COLO668 (cell line): ENCODE measurements around the gene HAGH.

Experiments used
- DNase-seq: peaks from one replicate; lab custom pipeline; 2025; ENCODE audit not compliant: unreplicated experiment; lab: John Stamatoyannopoulos, UW

HAGH gene

DNA sequence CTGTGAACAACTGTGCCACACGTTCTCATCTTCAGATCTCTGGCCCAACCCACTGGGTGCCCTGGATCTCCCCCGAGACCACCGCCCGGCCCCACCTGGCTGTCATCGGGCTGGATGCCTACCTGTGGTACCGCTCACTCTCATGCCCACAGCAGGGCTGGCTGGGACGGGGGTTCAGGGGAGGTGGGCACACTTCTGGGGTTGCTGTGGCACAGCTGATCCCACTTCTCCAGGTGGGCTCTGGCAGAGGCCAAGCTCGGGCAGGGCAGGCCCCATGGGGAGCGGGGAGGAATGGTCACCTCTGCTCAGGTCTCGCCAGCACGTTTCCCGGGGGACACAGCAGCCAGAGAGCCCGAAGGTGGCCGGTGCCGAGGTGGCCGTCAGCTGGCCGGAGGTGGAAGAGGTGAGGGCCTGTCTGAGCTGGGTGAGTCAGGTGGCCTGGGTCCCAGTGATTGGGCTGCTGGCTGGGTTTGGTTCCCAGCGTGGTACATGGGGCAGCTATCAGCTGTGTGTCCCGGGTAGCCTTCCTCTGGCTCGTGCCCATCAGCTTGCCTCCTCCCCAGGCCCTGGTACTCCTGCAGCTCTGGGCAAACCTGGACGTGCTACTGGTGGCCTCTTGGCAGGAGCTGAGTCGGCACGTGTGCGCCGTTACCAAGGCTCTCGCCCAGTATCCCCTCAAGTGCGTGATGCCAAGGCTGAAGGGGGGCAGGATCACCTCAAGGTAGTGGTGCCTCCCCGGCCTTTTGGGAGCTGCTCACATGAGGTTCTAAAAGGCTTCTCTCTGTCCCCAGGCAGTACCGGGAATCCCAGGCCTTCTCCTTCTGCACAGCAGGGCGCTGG is 51.4 kb downstream of the HAGH start:
- DNase-seq = no peak

DNA sequence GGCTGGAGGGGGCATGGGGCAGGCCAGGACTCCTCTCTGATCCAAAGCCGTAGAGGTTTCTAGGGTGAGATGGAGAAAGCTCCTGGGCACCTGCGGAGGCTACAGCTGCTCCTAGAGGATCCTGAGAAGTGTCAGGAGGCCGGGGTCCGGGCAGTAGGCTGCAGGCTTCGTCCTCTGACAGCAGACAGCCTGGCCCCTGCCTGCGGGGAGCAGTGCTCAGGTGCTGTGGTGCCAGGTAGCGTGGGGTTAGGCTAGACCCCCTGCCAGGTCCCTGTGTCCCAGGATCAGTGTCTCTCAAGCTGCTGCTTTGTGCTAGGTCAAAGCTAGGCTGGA is 52.2 kb downstream of the HAGH start:
- DNase-seq = no peak

DNA sequence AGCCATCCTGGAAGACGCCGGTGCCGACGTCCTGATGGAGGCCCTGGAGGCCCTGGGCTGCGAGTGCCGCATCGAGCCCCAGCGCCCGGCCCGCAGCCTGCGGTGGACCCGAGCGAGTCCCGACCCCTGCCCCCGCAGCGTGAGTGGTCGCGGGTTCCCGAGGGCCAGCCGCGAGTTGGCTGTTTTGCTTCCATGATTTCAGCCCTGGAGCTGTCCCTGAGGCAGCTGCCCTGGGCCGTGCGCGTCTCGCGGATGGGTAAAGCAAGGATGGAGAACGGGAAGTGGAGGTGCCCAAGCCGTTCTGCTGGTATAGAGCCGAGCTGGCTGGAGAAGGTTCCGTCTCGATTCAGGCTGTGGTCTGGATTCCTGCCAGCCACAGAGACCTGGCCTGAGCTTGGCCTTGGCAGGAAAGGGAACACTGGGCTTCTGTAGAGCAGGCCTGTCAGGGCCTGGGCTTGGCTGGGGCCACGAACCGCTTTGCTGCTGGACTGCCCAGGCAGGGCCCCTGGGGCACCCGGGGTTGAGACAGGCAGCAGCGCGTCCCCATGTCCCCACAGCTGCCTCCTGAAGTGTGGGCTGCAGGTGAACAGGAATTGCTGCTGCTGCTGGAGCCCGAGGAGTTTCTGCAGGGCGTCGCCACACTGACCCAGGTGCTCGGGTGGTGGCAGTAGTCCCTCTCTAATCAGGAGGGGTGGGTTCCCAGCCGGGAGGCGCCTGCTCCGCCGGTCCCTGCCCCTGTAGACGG is 52.8 kb downstream of the HAGH start:
- DNase-seq = peak; percentile 45

DNA sequence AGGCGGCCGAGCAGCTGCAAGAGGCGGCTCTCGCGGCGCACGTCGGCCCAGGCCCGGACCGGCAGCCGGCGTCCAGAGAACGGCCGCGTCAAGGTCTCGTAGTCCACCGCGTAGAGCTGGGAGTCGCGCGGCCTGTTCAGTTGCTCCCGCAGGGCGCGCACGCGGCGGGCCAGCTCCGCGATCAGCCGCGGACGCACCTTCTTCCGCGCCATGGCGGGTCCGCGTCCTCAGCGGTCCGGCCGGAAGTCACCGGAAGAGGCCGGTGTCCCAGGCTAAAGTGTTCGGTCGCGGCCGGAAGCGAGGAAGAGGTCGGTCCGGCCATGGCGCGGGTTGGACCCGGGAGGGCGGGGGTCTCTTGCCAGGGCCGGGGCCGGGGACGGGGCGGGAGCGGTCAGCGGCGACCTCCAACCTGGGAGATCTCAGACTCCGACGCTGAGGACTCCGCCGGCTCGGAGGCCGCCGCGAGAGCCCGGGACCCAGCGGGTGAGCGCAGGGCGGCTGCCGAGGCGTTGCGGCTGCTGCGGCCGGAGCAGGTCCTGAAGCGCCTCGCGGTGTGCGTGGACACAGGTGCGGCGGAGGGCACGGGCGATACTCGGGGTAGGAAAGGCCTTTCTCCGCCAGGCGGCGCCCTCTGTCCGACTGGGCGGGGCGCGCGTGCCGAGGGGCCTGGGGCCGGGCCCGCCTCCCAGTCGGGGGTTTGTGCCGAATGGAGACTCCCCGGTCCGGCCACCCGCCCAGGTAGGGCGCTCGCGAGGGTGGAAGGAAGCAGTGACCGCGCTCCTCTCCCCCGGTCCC is 53.5 kb downstream of the HAGH start, which contains the start of gene MRPS34:
TSS of gene MRPS34 (minus strand) at position 227 of the 795 bp plus-strand sequence. CDS start at position 212, 15 bp downstream.
- peak; percentile 93 for DNase-seq

DNA sequence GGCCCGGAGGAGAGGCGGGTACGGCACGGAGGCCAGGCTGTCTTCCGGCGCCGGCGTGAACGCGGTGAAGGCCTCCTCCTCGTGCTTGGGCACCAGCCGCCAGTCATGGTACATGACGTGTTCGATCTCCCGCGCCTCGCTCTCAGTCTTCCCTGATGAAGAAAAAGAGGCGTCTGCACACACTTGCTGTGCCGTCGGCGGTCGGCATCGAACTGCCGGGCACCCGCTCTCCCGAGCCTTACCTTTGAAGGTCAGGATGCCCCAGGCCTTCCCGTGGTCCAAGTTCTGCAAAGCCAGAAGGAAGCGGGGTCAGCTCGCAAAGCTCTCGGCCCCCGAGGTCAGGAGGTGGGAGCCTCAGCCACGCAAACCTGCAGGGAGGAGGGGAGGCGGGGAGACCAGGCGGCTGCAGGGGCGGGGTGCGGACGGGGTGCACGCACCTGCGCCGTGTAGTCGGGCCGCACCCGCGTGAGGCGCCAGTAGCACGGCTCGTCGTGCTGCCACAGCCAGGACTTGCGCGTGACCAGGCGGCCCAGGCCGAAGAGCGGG is 54.2 kb downstream of the HAGH start, which contains the start of gene EME2:
TSS of gene EME2 (plus strand) at position 449 of the 546 bp plus-strand sequence. CDS start 418 bp downstream, outside the sequence.
- peak; percentile 69 for DNase-seq

DNA sequence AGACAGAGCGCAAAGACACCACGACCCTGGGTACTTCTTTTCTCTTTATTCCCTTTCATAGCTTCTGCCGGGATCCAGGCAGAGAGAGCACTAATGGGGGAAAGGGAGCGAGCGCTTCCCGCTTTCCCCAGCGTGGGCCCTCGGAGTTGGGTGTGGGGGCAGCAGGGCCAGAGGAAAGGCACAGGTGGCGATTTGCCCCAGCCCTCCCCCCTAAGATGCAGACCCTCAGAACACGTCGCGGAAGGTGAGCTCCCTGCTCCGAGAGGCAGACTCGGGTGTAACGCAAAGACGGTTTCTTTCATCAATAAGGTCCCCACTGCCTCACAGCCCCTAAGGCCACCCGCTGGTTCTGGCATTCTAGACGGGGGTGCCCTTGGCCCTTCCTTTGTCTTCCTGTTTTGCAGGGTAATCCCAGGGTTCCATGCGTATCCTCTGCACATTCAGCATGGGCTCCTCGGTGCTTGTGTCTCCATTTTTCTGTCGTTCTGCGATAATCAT is 54.7 kb downstream of the HAGH start:
- DNase-seq = no peak

DNA sequence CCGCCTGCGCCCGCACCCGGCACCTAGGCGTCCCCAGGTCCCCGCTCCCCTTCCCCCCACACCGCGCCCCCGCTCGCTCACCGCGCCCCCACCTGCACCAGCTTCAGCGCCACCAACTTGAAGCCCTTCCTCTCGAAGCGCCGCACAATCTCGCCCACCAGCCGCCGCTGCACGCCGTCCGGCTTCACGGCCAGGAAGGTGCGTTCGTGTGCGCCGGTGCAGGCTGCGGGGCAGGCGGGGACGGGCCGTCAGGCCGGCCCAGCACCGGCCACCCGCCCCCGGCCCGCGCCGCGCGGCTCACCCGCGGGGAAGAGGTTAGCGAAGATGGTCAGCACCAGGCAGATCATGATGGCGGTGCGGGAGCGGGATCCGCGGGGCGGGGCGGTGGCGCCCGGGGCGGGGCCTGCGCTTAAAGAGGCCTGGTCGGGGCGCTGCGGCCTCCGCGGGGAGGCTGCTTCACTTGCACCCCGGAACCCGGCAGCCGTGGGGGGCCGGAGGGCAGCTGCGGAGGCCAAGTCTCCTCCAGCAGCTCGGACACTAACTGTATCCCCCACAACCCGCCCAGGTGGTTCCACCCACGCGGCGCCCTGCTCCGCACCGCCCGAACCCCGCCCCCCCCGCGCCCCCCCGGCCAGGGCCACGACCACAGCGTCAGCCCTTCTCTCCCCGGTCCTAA is 55.3 kb downstream of the HAGH start, which contains the start of gene NME3:
TSS of gene NME3 (minus strand) at position 356 of the 676 bp plus-strand sequence. CDS start at position 347, 9 bp downstream.
- DNase-seq = peak; percentile 75

DNA sequence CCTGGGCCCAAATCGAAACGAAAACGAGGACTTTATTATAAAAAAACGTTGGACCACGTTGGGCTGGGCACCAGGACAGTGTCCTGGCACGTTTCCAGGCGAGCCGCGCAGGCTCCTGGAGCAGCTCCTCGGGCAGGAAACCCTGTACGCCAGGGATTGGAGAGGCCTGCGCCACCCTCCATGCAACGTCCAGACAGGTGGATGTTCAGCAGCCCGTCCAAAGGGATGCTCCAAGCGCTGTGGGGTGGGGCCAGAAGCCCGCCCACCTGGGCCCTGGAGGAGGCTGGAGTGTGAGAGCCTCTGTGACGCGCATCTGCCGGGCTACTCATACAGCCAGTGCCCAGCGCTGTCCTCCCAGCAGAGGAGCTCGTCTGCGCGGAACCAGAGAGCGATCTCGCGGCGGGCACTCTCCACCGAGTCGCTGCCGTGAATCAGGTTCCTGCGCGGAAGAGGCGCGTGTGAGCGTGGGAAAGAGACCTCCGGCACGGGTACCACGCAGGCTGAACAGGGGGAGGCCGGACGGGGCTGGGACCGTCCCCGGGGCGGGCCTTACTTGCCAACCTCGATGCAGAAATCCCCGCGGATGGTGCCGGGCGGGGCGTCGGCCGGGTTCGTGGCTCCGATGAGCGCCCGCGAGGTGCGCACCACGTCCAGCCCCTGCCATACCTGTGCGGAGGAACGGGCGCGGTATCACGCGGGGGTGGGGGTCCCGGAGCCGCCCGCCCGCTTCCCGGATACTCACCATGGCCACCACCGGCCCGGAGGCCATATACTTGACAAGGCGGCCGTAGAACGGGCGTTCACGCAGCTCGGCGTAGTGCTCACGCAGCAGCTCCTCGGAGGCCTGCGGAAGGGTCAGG is 56.1 kb downstream of the HAGH start:
- peak; percentile 93 for DNase-seq

DNA sequence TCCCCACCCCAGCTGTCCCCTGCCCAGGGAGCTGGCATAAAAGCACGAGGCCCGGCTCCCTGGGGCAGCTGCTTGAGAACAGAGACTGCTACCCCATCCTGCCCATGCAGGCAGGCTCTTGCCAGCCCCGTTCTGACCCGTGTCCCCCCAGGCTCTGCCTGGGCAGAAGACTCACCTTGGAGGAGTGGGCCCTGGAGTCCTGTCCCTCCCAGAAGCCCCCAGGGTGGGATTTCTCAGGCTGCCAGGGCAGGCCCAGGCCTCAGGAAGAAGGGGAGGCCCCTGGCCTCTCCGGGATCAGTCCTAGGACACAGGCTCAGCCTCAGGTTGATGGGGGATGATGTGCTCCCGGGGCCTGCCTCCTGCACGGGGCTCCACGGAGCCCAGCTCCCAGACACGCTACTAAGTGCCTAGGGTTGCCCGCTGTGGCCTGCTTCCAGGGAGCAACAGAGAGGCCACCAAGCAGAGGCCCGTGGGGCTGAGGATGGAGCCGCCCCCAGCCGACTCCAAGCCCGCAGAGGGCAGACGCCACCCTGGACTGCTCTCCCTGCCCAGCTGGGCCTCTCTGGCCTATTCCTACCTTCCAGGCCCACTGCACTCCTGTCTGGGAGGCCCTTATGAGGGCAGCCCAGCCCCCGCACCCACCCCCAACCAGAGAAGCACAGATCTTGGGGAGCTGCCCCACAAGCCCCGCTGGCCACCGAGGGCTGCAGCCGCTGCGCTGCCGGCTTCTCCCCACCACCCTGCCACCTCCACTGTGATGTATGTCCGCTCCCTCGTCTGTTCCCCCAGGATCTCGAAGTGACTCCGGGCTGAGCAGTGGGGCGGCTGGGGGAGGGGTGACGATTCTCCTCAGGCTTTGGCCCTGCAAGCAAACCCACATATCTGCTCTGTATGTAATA is 57.0 kb downstream of the HAGH start:
- DNase-seq = no peak

DNA sequence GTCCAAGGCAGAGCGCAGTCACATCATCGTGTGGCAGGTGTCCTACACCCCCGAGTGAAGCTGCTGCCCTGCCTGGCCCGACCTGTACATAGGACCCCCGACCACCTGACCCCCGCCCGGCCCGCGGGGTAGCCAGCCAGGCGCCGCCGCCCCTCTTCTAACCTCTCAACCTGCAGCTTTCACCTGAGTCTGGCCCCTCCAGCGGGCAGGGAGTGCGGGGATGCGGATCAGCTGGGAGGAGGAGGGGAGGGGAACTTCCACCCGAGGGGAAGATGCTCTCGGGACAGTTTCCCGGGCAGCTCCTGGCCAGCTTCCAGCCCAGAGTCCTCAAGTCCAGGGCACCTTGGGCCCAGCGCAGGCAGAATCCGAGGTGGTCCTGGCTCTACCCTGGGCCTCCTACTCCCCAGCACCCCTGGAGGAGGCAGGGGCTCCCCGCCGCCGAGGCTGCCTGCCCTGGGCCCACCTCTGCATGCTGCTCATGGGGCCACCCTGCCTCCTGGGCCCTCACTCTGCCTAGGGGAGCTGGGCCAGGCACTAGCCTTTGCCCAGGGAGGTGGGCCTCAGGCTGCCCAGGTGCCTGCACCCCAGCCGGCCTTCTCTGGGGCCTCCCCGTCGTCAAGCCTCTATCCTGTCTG is 57.7 kb downstream of the HAGH start:
- no peak for DNase-seq

DNA sequence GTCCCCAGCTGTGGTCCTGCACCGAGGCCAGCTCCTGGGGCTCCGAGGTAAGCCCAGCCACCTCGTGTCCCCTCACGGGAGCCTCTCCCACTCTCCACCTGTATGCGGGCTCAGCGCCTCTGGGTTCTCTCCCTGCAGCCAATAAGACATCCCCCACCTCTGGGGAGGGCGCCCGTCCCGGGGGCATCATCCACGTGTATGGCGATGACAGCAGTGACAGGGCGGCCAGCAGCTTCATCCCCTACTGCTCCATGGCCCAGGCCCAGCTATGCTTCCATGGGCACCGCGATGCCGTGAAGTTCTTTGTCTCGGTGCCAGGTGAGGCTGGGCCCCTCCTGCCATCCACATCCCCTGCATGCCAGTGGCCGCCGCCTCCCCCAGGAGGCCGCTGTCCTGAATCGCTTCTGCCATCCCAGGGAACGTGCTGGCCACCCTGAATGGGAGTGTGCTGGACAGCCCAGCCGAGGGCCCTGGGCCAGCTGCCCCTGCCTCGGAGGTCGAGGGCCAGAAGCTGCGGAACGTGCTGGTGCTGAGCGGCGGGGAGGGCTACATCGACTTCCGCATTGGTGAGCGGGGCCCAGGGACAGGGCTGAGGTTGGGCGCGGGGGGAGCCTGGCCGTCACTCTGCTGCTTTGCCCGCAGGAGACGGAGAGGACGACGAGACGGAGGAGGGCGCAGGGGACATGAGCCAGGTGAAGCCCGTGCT is 58.4 kb downstream of the HAGH start:
- no peak for DNase-seq

DNA sequence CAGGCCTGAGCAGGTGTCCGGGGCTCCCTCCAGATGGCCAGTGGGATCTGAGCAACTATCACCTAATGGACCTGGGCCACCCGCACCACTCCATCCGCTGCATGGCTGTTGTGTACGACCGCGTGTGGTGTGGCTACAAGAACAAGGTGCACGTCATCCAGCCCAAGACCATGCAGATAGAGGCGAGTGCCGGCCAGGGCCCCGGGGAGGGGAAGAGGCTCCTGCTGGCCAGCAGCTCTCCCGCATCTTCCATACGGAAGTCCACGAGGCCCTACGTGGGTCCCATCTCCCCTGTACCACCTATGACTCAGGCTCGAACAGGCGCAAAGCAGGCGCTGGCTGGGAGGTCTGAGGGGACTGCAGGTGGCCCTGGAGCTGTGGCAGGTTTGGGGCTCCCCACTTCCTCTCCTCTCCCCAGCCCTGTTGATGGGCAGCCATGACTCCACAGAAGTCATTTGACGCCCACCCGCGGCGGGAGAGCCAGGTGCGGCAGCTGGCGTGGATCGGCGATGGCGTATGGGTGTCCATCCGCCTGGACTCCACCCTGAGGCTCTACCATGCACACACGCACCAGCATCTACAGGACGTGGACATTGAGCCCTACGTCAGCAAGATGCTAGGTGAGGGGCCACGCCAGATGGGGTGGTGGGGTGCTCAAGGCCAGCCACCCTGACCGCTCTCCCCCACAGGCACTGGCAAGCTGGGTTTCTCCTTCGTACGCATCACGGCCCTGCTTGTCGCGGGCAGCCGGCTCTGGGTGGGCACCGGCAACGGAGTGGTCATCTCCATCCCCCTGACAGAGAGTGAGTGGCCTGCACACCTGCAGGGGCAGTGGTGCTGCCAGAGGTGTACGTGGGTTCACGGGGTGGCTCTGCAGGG is 59.3 kb downstream of the HAGH start:
- no peak for DNase-seq

DNA sequence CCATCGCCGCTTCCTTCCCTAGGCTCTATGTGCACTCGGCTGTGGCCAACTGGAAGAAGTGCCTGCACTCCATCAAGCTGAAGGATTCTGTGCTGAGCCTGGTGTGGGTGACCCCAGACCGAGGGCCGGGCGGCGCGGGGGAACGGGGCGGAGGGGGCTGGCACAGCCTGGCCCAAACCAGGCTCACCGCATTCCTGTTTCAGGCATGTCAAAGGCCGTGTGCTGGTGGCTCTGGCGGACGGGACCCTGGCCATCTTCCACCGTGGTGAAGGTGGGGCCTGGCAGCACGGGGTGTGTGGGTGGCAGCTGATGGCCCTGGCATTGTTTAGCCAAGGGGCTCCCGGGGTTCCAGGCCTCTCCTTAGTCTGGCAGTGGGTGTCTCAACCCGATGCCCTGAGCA is 59.9 kb downstream of the HAGH start:
- DNase-seq = no peak

DNA sequence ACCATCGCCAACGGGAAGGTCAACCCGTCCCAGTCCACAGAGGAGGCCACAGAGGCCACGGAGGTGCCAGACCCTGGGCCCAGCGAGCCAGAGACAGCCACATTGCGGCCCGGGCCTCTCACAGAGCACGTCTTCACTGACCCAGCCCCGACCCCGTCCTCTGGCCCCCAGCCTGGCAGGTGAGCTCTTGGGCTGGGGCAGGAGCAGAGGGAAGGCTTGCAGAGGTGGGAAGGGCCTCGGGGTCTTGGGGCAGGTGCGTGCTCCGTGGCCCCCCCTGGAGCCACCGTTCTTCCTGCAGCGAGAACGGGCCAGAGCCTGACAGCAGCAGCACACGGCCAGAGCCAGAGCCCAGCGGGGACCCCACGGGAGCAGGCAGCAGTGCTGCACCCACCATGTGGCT is 60.4 kb downstream of the HAGH start:
- no peak for DNase-seq

DNA sequence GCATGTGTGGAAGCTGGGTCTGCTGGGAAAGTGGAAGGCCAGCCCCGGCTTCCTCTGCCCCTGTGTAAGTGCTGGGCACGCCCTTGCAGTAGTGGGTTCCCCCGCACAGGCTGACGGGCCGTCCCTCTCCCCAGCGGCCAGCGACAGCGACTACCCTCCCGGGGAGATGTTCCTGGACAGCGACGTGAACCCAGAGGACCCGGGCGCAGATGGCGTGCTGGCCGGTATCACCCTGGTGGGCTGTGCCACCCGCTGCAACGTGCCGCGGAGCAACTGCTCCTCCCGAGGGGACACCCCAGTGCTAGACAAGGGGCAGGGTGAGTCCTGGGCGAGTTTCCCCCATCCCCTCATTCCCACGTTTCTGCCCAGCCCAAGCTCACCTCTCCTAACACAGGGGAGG is 60.8 kb downstream of the HAGH start:
- DNase-seq = no peak

DNA sequence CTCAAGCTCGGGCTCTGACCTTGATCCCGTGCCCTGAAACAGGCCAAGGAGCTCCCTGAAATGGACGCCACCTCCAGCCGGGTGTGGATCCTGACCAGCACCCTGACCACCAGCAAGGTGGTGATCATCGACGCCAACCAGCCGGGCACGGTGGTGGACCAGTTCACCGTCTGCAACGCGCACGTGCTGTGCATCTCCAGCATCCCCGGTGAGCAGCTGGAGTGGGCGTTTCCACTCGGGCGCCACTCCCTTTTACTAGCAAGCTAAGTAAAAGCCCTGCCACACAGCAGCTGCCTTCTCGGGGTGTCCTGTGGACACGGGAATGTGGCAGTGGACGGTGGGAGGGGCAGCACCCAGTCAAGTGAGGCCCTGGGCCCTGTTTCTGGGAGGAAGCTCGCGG is 61.7 kb downstream of the HAGH start:
- DNase-seq = no peak
